ENCODE data around the gene FHL5.
"Not testable (repeated sequence)": the region's sequence is repeated elsewhere in the genome, so short reads cannot be mapped to it uniquely, and the experiment has no call there.

The FHL5 gene

DNA sequence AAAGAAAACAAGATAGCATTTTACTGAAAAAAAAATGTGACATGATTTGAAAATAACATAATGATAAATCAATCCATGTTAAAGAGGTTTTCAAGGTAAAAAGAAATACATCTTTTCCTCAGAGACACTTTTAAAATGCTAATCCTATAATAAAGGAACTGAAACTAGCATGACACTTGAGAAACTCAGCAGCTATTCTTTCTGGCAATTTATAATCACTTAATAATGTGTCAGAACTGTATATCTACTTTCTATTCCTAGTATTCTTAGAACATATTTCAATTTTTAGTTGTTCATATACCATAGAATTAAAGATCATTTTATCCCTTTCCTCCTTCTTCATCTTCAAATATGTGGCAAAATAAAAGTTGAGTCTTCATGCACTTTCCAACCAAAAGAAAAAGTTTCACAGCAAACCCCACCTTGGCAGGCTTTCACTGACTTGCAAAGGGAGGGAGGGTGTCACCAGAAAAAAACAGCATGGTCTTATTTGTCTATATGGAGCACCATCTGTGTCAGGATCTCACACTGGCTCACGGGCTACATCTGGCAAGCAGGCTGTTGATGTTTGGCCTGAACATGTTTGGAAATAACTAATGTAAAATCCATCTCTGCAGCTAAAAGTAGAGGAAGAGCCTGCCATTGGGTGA is 48.5 kb downstream of the FHL5 start:
- DNase-seq, result no peak

DNA sequence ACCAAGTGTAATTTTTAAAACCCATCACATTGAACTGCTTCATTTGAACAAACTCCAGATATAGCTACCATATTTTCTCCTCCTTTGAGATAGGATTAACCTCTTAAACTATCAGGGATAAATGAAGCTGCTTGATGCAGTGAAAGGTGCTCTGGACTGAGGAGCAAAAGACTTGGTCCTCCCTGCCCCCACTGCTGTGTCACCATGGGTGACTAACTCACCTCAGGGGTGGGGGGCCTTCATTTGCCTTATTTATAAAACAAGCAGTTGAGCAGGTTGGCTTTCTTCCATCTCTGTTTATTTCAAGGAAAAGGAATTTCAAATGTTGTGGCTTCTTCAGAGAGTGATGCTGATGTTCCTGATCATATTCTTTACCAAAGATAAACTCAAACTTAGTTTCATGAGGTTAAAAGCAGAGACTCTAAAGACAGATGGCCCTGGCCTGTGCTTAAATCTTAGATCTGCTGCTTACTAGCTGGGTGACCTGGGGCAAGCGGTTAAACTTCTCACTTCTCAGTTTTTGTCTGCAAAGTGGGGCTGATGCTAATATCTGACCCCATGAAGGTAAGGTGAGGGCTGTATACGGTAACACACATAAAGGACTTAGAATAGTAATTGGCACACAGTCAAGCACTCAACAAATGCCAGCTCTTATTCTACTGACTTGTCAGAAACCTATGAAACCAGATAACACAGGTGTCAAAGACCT is 50.5 kb downstream of the FHL5 start:
- DNase-seq, result no peak

DNA sequence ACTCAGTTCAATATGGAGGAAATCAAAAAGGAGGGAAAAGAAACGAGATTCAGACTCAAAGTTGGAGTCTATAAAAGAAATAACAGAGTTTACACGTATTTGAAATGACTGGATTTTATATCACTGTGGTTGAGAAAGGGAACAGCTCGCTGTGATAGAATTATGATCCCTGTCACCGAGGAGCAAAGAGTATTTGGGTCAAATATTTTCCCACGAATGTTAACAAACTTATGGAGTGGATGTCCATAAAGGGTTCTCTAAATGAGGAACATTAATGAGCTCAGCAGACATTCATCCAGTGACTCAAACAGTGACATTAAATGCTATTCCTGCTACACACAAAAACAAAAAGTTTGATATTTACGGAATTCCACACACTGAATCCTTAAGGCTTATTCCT is 57.9 kb downstream of the FHL5 start:
- no peak for DNase-seq

- DNase-seq, result no peak
These were observed 59.1 kb downstream of the FHL5 start for GRCh38 chr6:96621983-96622382.

- no peak for DNase-seq
These were observed 62.0 kb downstream of the FHL5 start for GRCh38 chr6:96624957-96625356.

DNA sequence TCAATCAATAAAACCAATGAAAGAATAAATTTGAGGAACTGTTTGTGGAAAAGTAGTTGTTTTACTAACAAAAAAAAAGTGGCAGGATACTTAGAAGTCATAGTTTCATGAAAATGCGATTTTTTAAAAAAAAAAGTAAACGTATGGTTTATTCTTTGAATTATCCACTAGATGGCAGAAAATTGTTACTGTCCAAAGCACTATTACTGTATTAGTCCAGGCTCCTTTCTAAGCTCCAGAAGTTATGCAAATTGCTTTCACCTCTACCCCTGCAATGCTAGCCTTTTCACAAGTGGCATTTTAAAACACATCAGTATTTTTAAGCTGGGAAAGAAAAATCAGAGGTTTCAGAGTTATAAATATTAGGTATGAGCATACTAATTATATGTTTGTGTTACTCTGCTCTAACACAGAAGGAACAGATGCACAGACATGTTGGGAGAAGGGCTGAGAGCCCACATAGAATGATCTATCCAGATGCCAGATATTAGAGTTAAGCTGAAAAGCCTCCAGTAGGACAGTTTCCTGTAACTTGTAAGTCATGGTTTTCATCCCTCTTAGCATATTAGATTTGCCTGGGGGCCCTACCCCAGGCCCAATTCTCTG is 63.9 kb downstream of the FHL5 start:
- no peak for DNase-seq

DNA sequence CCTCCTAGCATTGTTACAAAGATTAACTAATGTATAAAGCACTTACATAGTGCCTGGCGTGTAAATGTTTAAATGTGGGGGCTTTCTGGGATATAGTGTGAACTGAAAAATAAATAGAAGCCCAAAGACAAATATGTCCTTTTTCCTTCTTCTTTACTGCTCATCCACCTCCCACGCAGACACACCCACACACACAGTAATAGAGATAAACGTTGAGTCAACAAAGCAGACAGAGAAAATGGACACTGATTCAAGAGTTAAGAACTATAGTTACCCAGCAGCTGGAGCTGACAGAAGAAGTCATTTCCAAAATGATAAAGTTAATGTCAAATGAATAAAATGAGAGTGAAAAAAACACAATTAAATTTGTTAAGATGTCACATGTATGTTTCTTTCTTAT is 68.3 kb downstream of the FHL5 start:
- no peak for DNase-seq

DNA sequence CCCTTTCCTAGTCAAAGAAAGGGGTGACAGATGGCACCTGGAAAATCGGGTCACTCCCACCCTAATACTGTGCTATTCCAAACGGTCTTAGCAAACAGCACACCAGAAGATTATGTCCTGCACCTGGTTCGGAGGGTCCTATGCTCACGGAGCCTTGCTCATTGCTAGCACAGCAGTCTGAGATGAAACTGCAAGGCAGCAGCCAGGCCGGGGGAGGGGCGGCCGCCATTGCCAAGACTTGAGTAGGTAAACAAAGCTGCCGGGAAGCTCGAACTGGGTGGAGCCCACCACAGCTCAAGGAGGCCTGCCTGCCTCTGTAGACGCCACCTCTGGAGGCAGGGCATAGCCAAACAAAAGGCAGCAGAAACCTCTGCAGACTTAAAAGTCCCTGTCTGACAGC is 75.1 kb downstream of the FHL5 start:
- not testable (repeated sequence) for DNase-seq

DNA sequence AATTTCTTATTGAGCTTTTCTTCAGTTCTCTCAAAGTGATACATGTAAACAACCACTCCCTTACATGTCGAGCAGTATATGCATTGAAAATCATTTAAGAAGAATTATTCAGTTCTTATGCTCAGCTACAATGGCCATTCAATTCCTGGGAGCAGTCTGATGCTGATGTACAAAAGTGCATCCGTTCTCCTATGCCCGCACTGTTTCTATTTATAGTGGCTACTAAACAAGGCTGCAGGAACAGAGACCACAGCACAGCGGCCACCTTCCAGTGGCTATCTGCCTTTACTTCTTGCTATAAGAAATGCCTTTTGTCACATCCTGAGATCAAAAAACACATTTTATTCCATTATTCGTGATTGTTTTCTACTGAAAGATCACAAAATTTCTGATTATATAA is 82.2 kb downstream of the FHL5 start:
- DNase-seq, result no peak

DNA sequence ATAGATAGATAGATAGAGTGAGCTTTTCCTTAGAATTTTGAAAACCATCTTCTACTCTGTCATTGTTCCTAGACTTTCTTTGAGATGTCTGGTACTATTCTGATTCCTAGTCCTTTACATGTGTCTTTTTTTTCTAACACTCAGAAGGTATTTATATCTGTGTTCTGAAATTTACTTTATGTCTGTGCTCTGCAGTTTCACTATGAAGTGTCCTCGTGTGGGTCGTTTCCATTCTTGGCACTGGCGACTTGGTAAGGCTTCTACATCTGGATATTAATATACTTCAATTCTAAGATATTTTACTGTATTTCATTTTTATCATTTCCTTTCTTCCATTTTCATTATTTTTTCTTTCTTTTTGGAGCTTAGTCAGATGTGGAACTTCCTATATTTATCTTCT is 87.0 kb downstream of the FHL5 start:
- no peak for DNase-seq

- DNase-seq, result no peak
These were observed 88.9 kb downstream of the FHL5 start for GRCh38 chr6:96651816-96652215.

- DNase-seq, result no peak
These were observed 89.6 kb downstream of the FHL5 start for GRCh38 chr6:96652552-96652951.

DNA sequence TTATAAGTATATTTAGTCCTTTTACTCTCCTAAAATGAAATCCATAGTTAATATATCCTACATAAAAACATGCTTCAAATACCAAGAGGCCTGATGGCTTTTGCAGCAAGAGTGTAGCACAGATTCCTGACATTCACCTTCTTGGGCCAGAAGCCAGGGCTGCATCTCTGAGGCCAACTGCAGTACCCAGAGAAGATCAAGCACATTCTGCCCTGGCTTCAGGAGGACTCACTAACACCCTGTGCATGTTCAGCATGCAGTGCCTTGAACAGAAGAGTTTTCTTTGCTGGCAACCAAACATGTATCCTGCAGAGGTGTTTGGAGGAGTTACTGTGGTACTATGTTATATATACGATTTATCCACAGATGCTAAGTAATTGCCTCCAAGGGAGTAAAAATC is 90.3 kb downstream of the FHL5 start:
- no peak for DNase-seq

GRCh38 chr6:96656567-96656966 is 93.6 kb downstream of the FHL5 start:
- DNase-seq, result no peak

- no peak for DNase-seq
These were observed 94.4 kb downstream of the FHL5 start for GRCh38 chr6:96657344-96657743.

GRCh38 chr6:96659084-96659845 is 96.3 kb downstream of the FHL5 start:
- DNase-seq, result peak; percentile 68 to 76
